GM21447 (cell line): ENCODE measurements around the gene GPR37L1.

Experiments used
- ATAC-seq: cut with Tn5 transposase; IDR thresholded peaks from one replicate; pipeline ENCODE4 v1.9.1; 2021; ENCODE audit not compliant: unreplicated experiment

GPR37L1 gene

DNA sequence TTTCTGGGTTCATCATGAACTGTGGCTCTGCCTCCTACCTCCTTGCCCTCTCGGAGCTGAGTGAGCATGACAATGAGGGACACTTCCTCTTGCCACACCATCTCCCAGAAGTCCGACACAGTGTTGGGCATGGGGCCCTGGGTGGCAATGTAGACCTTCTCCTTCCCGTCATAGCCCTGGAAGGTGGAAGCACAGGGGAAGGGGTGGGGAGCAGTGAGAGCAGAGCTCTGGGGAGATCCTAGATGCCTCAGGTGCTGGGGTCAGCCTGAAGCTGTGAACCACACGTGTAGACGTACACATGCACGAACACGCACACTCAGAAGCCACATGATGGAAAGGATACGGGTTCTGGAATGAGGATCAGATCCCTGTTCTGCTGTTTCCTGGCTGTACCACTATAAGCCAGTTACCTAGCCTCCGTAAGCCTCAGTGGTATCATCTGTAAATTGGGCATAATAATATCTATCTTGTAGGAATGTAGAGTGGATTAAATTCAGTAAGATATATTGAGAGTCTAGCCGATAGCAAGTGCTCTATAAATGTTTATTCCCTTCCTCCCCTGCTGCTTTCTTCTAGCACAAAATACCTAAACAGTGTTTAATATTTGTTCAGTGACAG lies 31.5 kb downstream of the GPR37L1 start:
- ATAC-seq: no peak

DNA sequence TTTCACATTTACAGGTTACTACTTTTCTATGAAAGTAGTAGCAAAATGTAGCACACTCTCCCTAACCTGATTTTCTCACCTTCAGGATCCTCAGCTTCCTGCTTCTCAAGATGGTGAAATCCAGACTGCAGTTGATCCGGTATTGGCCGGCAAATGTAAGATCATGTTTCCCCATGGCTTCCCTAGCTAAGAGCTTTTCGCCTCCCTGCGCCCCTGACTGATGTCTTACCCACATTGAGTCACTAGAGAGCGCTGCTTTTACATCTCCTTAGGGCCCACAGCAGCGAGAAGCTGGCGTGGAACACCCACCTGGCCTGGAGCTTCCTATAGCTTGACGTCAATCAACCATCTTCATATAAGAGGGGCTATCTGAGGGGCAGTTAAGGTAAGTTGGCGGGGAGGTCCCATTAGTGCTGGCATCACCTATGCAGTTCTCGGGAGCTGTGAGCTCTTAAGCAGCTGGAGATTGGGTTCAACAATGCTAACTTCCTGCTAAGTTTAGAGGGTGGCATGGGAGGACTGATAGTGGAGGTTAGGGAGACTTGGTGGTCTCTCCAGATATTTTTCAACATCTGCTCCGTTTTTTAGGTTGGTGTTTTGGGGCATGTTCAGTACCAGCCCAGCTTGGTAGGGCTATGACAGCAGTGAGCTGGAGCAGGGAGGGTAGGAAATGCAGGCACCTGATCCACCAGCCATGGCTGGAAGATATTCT lies 32.2 kb downstream of the GPR37L1 start:
- ATAC-seq: no peak

DNA sequence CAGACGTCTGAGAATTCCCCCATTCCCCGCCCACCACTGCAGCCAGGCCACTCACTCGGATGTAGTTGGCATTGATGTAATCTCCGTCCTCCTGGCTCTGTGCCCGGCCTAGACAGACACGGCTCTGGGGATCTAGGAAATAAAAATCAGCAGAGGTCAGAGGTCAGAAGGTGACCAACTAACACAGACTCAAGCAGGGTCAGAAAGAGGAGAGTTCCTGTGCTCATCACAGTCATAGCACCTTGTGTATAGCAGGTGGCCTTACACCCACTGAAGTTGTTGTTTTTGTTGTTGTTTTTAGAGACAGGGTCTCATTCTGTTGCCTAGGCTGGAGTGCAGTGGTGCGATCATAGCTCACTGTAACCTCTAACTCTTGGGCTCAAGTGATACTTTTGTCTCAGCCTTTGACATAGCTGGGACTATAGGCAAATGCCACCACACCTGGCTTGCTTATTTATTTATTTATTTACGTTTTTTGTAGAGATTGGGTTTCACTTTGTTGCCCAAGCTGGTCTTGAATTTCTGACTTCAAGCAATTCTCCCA lies 32.8 kb downstream of the GPR37L1 start:
- no peak for ATAC-seq

GRCh38 chr1:202156590-202156989 lies 33.9 kb downstream of the GPR37L1 start:
- ATAC-seq: no peak

DNA sequence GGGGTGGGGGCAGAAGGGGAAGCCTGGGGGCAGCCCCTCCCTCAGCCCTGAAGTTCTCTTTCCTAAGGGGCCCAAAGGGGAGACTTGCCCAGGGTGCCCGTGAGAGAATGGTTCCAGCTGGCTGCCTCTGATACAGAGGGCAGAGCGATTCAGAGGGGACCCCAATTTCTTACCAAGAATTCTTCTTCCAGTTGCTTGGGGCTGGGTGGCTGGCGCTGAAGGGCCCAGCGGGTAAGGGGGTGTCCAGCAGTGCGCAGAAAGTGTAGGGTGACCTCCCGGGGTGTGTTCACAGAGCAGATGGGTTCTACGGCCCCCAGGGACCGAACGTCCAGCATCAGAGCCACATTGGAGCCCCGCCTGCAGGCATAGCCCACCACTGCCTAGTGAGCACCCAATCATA lies 35.2 kb downstream of the GPR37L1 start:
- ATAC-seq: no peak

DNA sequence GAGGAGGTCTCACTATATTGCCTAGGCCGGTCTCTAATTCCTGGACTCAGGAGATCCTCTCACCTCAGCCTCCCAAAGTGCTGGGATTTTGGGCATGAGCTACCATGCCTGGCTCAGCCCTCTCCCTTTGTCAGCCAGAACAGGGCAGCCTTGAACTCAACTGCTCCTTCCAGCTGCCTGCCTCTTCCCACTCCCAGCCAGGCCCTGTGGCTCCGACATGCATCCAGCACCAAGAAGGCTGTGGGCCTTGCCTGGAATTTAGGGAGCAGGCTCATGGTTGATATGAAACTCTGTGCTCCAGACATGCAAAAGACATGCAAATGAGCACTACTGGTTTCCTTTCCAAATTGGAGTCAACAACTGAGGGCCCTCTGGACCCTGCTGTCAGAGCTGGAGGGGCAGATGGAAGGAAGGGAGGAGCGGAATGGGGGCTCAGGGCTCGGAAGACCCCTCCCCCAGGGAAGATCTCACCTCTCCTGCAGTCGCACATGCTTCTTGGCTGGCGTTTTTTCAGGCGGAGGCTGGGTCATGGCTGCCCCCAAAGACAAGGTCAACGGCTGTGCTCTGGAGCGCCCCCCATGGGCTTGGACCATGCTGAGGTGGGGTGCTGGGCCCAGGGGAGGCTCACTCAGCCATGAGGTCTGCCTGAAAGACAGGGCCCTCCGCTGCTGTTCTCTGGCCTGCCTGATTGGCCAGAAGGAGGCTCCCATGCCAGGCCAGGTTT lies 36.3 kb downstream of the GPR37L1 start:
- ATAC-seq: no peak

- peak; percentile 37 for ATAC-seq
These were observed 37.0 kb downstream of the GPR37L1 start for GRCh38 chr1:202159534-202160371.

GRCh38 chr1:202160377-202160940 lies 37.7 kb downstream of the GPR37L1 start, which contains the start of gene PTPN7:
PTPN7 (minus strand) TSS chr1:202160602; CDS start chr1:202159402, 1,200 bp downstream.
- peak; percentile 49 for ATAC-seq

GRCh38 chr1:202161151-202162046 lies 38.7 kb downstream of the GPR37L1 start:
- ATAC-seq: no peak

DNA sequence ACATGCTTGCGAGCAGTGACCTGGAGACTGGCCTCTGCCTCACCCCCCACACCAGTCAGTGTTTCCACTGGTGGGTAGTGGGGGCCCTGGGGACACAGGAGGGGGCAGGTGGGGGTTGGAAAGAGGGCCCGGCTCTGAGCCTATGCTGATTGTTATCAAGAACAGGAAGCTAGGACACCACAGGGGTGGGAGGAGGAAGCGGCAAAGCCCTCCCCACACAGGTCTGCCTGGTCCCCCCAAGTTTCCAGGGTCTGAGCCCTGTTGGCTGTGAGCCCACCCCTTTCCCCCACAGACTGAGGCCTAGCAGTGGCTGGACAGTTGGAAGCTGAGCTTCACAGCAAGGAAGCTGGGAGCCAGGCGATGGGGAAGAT lies 39.3 kb downstream of the GPR37L1 start:
- no peak for ATAC-seq

GRCh38 chr1:202162418-202163280 lies 39.9 kb downstream of the GPR37L1 start:
- ATAC-seq: no peak

- ATAC-seq: no peak
These were observed 40.9 kb downstream of the GPR37L1 start for GRCh38 chr1:202163281-202164270.

- peak; percentile 57 for ATAC-seq
These were observed 41.7 kb downstream of the GPR37L1 start for GRCh38 chr1:202164271-202165037.

DNA sequence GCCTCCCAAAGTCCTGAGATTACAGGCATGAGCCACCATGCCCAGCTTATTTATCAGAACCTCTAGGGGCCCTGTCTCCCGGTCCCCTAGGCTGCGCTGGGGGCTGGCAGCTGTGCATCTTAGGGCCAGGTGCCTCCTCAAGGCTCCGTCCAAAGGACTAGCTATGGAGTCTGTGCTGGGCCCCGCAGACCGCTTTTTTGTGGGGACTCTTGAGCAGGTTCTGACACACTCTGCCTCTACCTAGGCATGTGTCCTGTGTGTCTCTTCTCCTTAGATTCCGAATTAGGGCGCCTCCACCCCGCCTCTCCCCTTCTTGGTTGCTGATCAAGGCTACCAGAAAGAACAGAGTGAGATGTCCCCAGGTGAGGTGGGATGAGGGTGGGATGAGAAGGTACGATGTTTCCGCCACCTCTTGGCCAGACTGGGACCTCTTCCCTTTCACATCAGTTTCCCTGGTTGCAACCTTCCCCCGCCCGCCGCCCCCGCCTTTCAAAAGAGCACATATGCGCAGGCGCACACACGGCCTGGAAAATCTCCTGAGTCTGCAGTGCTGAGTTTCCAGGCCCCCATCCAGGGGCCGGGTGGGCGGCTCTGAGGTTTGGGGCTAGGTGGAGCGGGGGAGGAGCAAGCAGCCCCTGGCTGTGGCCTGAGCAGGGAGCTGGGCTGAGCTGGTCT lies 42.7 kb downstream of the GPR37L1 start:
- no peak for ATAC-seq

GRCh38 chr1:202165942-202166843 lies 43.5 kb downstream of the GPR37L1 start:
- no peak for ATAC-seq
